ENCODE data around the gene OPN4.
A peak's percentile ranks its signal among the peaks of the same experiment; 100 is the strongest.

The OPN4 gene

DNA sequence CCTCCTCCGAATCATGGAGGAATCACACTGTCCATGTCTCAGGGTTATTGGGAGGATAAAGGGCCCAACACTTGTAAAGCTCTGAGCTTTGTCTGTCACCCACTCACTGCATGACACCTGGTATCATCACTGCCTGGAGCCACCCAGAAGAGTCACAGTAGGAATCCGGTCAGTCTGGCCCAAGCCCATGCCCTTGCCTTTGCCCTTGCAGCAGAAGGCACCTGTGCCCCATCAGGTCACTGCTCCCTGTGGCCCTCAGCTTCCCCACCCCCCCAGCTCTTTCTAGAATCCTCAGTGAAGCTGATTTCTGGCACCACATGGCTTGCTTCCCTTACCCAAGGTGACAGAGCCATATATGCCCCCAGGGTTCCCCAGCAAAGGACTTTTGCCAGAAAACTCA, 28.3 kb downstream of the OPN4 start:
- peaks cover 44% of the 10 kb centered on the region for H3K4me1 Mint-ChIP-seq
- H3K4me3 Mint-ChIP-seq = no peak overlapping the region
- H3K36me3 Mint-ChIP-seq (ENCODE audit: low read depth) = no peaks in the 10 kb centered on the region
- H3K27me3 Mint-ChIP-seq (ENCODE audit: low read depth) = peaks cover 13% of the 10 kb centered on the region
- no peak for TF ChIP-seq CTCF (IDR thresholded peaks at IDR 0.05; ENCODE audit: unreplicated experiment in 3 of 3)
- no peaks in the 10 kb centered on the region for H3K9me3 Mint-ChIP-seq
- no peak overlapping the region for H3K27ac Mint-ChIP-seq

- Mint-ChIP-seq H3K27ac (peak overlapping the region in 1 of 3 experiments; percentile 39), H3K4me1 (peaks cover 46% of the 10 kb centered on the region), H3K9me3 (no peaks in the 10 kb centered on the region), H3K27me3 (ENCODE audit: low read depth) (peaks cover 17% of the 10 kb centered on the region), H3K4me3 (peak overlapping the region in 1 of 3 experiments; percentile 38), H3K36me3 (ENCODE audit: low read depth) (no peaks in the 10 kb centered on the region)
- TF ChIP-seq CTCF (IDR thresholded peaks at IDR 0.05; ENCODE audit: unreplicated experiment in 3 of 3) = peak; percentile 21 to 45 (median 28)
Observed at GRCh38 chr10:86684331-86685097, 30.2 kb downstream of the OPN4 start.

- no peak for TF ChIP-seq CTCF (IDR thresholded peaks at IDR 0.05; ENCODE audit: unreplicated experiment in 3 of 3)
- peak overlapping the region in 2 of 3 experiments; percentile 8 to 45 for H3K27ac Mint-ChIP-seq
- H3K36me3 Mint-ChIP-seq (ENCODE audit: low read depth) = no peaks in the 10 kb centered on the region
- peaks cover 46% of the 10 kb centered on the region for H3K4me1 Mint-ChIP-seq
- H3K4me3 Mint-ChIP-seq = no peak overlapping the region
- H3K9me3 Mint-ChIP-seq = no peaks in the 10 kb centered on the region
- peaks cover 17% of the 10 kb centered on the region for H3K27me3 Mint-ChIP-seq (ENCODE audit: low read depth)
Observed at GRCh38 chr10:86685416-86685815, 31.1 kb downstream of the OPN4 start.

GRCh38 chr10:86685893-86686632, 31.7 kb downstream of the OPN4 start:
- H3K4me3 Mint-ChIP-seq = no peak overlapping the region
- H3K27ac Mint-ChIP-seq = peak overlapping the region in 1 of 3 experiments; percentile 45
- no peaks in the 10 kb centered on the region for H3K36me3 Mint-ChIP-seq (ENCODE audit: low read depth)
- H3K9me3 Mint-ChIP-seq = no peaks in the 10 kb centered on the region
- peaks cover 17% of the 10 kb centered on the region for H3K27me3 Mint-ChIP-seq (ENCODE audit: low read depth)
- no peak for TF ChIP-seq CTCF (IDR thresholded peaks at IDR 0.05; ENCODE audit: unreplicated experiment in 3 of 3)
- peaks cover 46% of the 10 kb centered on the region for H3K4me1 Mint-ChIP-seq

- Mint-ChIP-seq H3K27me3 (ENCODE audit: low read depth) (peaks cover 15% of the 10 kb centered on the region), H3K4me3 (no peak overlapping the region), H3K9me3 (no peaks in the 10 kb centered on the region), H3K27ac (no peak overlapping the region), H3K36me3 (ENCODE audit: low read depth) (no peaks in the 10 kb centered on the region), H3K4me1 (peaks cover 45% of the 10 kb centered on the region)
- TF ChIP-seq CTCF (IDR thresholded peaks at IDR 0.05; ENCODE audit: unreplicated experiment in 3 of 3) = no peak
Observed at GRCh38 chr10:86686972-86687371, 32.6 kb downstream of the OPN4 start.
